GM10266 (cell line): ENCODE measurements around the gene INVS.

Source experiments
- DNase-seq: peaks from one replicate; pipeline ENCODE4 v3.0.0; 2012; ENCODE audit errors: extremely low spot score
- CTCF ChIP-seq: IDR thresholded peaks from 2 replicates; pipeline ENCODE4 v1.5.1; 2012; ENCODE audit warnings: mild to moderate bottlenecking, low read depth; ENCODE audit not compliant: control insufficient read depth, insufficient read depth; ENCODE audit errors: missing control alignments

Gene INVS

GRCh38 chr9:100292414-100292813 lies 193.4 kb downstream of the INVS start:
- no peak for TF ChIP-seq CTCF
- no peak for DNase-seq

GRCh38 chr9:100294341-100294740 lies 195.3 kb downstream of the INVS start:
- no peak for DNase-seq
- TF ChIP-seq CTCF, result no peak

- no peak for DNase-seq
- no peak for TF ChIP-seq CTCF
Measured at GRCh38 chr9:100294806-100295205, 195.8 kb downstream of the INVS start.

GRCh38 chr9:100295240-100295639 lies 196.2 kb downstream of the INVS start:
- DNase-seq, result no peak
- no peak for TF ChIP-seq CTCF

GRCh38 chr9:100296407-100296806 lies 197.4 kb downstream of the INVS start:
- DNase-seq, result no peak

GRCh38 chr9:100298378-100298777 lies 199.3 kb downstream of the INVS start:
- DNase-seq, result no peak
- TF ChIP-seq CTCF, result no peak

More at GRCh38 chr9:100296407-100296806, 197.4 kb downstream of the INVS start:
- no peak for TF ChIP-seq CTCF

GRCh38 chr9:100303747-100304146 lies 204.7 kb downstream of the INVS start:
- no peak for TF ChIP-seq CTCF
- no peak for DNase-seq
